ENCODE results near the gene EVI5.

- TF ChIP-seq EZH2 (IDR thresholded peaks at IDR 0.05; ENCODE audit: borderline replicate concordance, low read depth, low read length, severe bottlenecking) = no peak
- TF ChIP-seq, protein P1, sequence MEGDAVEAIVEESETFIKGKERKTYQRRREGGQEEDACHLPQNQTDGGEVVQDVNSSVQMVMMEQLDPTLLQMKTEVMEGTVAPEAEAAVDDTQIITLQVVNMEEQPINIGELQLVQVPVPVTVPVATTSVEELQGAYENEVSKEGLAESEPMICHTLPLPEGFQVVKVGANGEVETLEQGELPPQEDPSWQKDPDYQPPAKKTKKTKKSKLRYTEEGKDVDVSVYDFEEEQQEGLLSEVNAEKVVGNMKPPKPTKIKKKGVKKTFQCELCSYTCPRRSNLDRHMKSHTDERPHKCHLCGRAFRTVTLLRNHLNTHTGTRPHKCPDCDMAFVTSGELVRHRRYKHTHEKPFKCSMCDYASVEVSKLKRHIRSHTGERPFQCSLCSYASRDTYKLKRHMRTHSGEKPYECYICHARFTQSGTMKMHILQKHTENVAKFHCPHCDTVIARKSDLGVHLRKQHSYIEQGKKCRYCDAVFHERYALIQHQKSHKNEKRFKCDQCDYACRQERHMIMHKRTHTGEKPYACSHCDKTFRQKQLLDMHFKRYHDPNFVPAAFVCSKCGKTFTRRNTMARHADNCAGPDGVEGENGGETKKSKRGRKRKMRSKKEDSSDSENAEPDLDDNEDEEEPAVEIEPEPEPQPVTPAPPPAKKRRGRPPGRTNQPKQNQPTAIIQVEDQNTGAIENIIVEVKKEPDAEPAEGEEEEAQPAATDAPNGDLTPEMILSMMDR (IDR thresholded peaks at IDR 0.05; ENCODE audit: borderline replicate concordance, extremely low read depth, low read length, poor library complexity, severe bottlenecking) = no peak
Measured at GRCh38 chr1:92790867-92791266, 6.0 kb upstream of the EVI5 start.

All from DND-41 (cell line).